SK-N-SH treated with all-trans-retinoic acid at 6 μM for 48 hours (cell line): ENCODE results near the gene COL16A1.

Experiments
- ATAC-seq: fragments of 200-7000 bp; cut with Tn5 transposase; 3 replicates; pipeline ENCODE4 v1.9.1; 2020; ENCODE audit warnings: mild to moderate bottlenecking, moderate library complexity
- ARNTL ChIP-seq: fragments of 450-650 bp; formaldehyde crosslinking; IDR thresholded peaks from 2 replicates; pipeline ENCODE4 v1.5.0; 2020; ENCODE audit warnings: low read depth, mild to moderate bottlenecking, moderate library complexity, borderline replicate concordance
- BACH2 ChIP-seq: fragments of 250-450 bp; sonication (Bioruptor Pico); IDR thresholded peaks from 2 replicates; pipeline ENCODE4 v1.9.0; 2021; ENCODE audit warnings: mild to moderate bottlenecking, borderline replicate concordance
- CSDC2 ChIP-seq: fragments of 250-450 bp; sonication (Bioruptor Pico); IDR thresholded peaks from 2 replicates; pipeline ENCODE4 v1.5.0; 2020; ENCODE audit warnings: mild to moderate bottlenecking, moderate library complexity
- GLIS3 ChIP-seq: fragments of 250-450 bp; sonication (Bioruptor Pico); IDR thresholded peaks from 2 replicates; pipeline ENCODE4 v1.5.0; 2020; ENCODE audit warnings: mild to moderate bottlenecking, moderate library complexity
- ISL1 ChIP-seq: fragments of 250-450 bp; sonication (Bioruptor Pico); IDR thresholded peaks from 2 replicates; pipeline ENCODE4 v2.1.2; 2022; ENCODE audit warnings: mild to moderate bottlenecking, moderate library complexity
- OSR1 ChIP-seq: fragments of 250-450 bp; sonication (Bioruptor Pico); IDR thresholded peaks from 2 replicates; pipeline ENCODE4 v1.8.0; 2022; ENCODE audit warnings: moderate library complexity, mild to moderate bottlenecking, inconsistent platforms
- PPARA ChIP-seq: fragments of 250-450 bp; sonication (Bioruptor Pico); IDR thresholded peaks from 2 replicates; pipeline ENCODE4 v1.5.0; 2020; ENCODE audit warnings: mild to moderate bottlenecking, borderline replicate concordance
- RARB ChIP-seq: fragments of 250-450 bp; sonication (Bioruptor Pico); IDR thresholded peaks from 2 replicates; pipeline ENCODE4 v1.8.0; 2021; ENCODE audit warnings: mild to moderate bottlenecking, moderate library complexity
- SNAI2 ChIP-seq: fragments of 250-450 bp; sonication (Bioruptor Pico); IDR thresholded peaks from 2 replicates; pipeline ENCODE4 v1.5.0; 2020; ENCODE audit warnings: mild to moderate bottlenecking, moderate library complexity
- TOX ChIP-seq: fragments of 250-450 bp; sonication (Bioruptor Pico); IDR thresholded peaks from 2 replicates; pipeline ENCODE4 v1.8.0; 2021; ENCODE audit warnings: mild to moderate bottlenecking, moderate library complexity, borderline replicate concordance
- ZFP3 ChIP-seq: fragments of 250-450 bp; sonication (Bioruptor Pico); IDR thresholded peaks from 2 replicates; pipeline ENCODE4 v1.5.0; 2020; ENCODE audit warnings: mild to moderate bottlenecking, moderate library complexity
- ZFP30 ChIP-seq: fragments of 450-650 bp; formaldehyde crosslinking; IDR thresholded peaks from 2 replicates; pipeline ENCODE4 v1.5.0; 2022; ENCODE audit warnings: mild to moderate bottlenecking, moderate library complexity
- ZNF565 ChIP-seq: fragments of 450-650 bp; formaldehyde crosslinking; conservative IDR thresholded peaks from 2 replicates; pipeline ENCODE4 v1.5.0; 2020; ENCODE audit warnings: low read depth, mild to moderate bottlenecking, moderate library complexity
- ZNF70 ChIP-seq: fragments of 450-650 bp; formaldehyde crosslinking; IDR thresholded peaks from 2 replicates; pipeline ENCODE4 v1.5.0; 2020; ENCODE audit warnings: mild to moderate bottlenecking, moderate library complexity
- ZNF8 ChIP-seq: fragments of 450-650 bp; formaldehyde crosslinking; IDR thresholded peaks from 2 replicates; pipeline ENCODE4 v1.5.0; 2020; ENCODE audit warnings: mild to moderate bottlenecking, moderate library complexity
- TF ChIP-seq, protein P1 (sequence below): fragments of 250-450 bp; sonication (Bioruptor Pico); IDR thresholded peaks from 2 replicates; pipeline ENCODE4 v1.5.1; 2021; ENCODE audit warnings: mild to moderate bottlenecking, moderate library complexity
- TF ChIP-seq, protein P2 (sequence below): fragments of 250-450 bp; sonication (Bioruptor Pico); IDR thresholded peaks from 2 replicates; pipeline ENCODE4 v1.5.0; 2020; ENCODE audit warnings: mild to moderate bottlenecking, moderate library complexity
- TF ChIP-seq, protein P3 (sequence below): fragments of 250-450 bp; sonication (Bioruptor Pico); IDR thresholded peaks from 2 replicates; pipeline ENCODE4 v1.8.0; 2020; ENCODE audit warnings: mild to moderate bottlenecking, moderate library complexity, borderline replicate concordance
- TF ChIP-seq, protein P4 (sequence below): fragments of 250-450 bp; sonication (Bioruptor Pico); IDR thresholded peaks from 2 replicates; pipeline ENCODE4 v1.5.1; 2020; ENCODE audit warnings: low read depth, mild to moderate bottlenecking, moderate library complexity

Gene COL16A1

DNA sequence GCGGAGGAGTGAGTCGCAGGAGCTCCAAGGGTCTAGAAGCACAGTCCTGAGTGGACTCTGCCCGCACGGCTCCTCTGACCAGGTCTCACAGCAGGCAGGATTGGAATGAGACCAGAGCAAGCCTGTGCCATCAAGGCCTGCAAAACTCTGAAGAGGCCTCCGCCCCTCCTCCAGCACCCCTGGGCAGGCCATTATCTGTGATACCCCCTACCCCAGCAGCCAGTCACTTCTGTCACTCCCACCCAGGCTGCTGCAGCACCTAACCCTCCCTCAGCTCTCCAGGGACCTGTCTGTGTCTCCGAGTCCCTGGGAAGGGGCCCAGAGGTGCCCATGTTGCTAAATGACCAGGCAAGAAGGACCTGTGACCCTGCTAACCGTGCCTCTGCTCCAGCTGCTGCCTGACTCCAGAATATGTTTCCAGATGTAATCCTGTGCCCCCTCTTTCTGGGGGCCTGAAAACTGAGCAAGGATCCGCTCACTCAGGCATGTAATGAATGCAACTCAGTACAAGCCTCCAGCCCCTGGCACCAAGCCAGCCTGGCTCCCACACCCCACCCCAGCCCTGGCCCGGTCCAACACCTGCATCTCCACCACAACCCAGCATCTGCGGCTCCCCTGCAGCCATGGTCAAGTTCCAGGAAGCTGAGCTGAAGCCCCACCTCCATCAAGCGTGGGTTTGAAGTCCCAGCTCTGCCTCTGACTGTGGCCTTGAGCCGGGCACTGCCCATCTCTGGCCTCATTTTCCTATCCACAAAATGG, 22.1 kb upstream of the COL16A1 start:
- TF ChIP-seq ZNF565 (CRISPR knock-in tag): no peak
- no peak for ATAC-seq

DNA sequence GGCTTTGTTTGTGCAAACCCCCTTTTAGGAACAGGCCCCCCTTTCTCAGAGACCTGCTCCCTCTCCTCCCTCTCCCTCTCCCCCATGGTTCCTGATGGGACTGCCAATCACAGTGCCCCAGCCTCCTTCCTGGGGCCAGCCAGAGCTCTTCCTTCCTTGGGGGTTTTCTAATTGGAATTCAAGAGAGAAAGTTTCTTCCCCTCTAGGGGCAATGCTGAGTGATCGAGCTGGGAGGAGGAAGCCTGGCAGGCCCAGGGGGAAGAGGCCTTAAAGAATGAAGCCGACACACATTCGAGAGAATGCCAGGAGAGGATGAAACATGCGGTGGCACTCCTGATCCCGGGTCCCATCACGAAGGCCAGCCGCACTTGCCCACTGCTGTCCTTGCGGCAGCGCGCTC, 21.3 kb upstream of the COL16A1 start:
- ATAC-seq: no peak

DNA sequence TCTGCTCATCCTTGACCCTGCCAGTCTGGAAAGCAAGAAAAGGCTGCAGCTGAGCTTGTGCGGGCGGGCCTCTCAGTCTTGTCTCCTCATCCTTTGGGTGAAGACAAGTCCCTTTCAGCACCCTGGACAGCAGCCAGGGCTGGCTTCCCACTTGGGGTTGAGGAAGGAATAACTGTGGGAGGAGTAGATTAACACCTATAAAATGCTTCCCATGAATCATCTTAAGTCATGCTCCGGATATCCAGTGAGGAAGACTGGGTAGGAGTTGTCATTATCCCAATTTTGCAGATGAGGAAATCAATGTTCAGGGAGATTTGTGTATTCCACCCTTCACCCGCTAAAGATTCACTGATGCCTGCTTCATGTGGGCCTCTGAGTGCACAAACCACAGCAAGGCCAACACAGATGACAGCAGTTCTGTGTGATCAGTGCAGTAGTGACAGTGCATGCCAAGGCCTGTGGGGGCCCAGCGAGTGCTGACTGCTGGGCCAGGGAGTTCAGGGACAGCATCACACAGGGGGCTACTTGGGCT, 20.1 kb upstream of the COL16A1 start:
- peak; percentile 51; the same call in 2 of the 3 replicates for ATAC-seq

More for the DNA sequence above, 21.3 kb upstream of the COL16A1 start:
- no peak for TF ChIP-seq SNAI2 (CRISPR knock-in tag)
- TF ChIP-seq ZNF8: no peak
- no peak for TF ChIP-seq GLIS3 (CRISPR knock-in tag)
- no peak for TF ChIP-seq ZFP30 (CRISPR knock-in tag)
- TF ChIP-seq, protein P1, sequence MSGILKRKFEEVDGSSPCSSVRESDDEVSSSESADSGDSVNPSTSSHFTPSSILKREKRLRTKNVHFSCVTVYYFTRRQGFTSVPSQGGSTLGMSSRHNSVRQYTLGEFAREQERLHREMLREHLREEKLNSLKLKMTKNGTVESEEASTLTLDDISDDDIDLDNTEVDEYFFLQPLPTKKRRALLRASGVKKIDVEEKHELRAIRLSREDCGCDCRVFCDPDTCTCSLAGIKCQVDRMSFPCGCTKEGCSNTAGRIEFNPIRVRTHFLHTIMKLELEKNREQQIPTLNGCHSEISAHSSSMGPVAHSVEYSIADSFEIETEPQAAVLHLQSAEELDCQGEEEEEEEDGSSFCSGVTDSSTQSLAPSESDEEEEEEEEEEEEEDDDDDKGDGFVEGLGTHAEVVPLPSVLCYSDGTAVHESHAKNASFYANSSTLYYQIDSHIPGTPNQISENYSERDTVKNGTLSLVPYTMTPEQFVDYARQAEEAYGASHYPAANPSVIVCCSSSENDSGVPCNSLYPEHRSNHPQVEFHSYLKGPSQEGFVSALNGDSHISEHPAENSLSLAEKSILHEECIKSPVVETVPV (CRISPR knock-in tag): no peak

DNA sequence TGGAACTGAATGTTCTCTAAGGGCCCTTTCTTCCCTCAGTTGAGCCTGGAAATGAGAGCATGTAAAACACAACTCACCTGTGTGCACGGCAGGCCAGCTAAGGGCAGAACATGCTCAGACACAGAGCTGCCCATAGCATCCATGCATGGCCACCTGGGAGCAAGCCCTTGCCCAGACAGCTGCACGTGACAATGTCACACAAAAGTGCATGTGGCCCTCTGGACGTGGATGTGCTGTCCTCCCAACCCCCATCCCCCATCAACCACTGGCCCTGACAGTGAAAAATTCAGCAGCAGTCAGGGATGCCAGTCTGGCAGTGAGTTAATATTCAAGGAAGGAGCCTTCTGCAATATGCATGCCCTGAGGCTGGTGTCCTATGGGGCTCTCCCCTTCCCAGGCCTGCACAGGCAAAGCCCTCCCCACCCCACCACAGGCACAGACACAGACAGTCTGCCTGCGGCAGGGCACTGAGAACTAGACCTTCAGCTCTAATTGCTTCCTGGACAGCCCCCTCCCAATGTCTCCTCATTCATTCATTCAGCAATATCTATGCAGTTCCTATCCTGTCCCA, 14.6 kb upstream of the COL16A1 start:
- TF ChIP-seq OSR1 (no peak), GLIS3 (CRISPR knock-in tag) (no peak), ISL1 (CRISPR knock-in tag) (no peak), ZNF70 (CRISPR knock-in tag) (no peak), ZFP3 (CRISPR knock-in tag) (no peak), SNAI2 (CRISPR knock-in tag) (no peak), RARB (no peak), ARNTL (no peak), ZFP30 (CRISPR knock-in tag) (no peak), TOX (CRISPR knock-in tag) (no peak), BACH2 (CRISPR knock-in tag) (no peak), CSDC2 (CRISPR knock-in tag) (no peak), ZNF565 (CRISPR knock-in tag) (no peak), PPARA (CRISPR knock-in tag) (no peak)
- TF ChIP-seq, protein P1 (CRISPR knock-in tag): no peak
- TF ChIP-seq, protein P2, sequence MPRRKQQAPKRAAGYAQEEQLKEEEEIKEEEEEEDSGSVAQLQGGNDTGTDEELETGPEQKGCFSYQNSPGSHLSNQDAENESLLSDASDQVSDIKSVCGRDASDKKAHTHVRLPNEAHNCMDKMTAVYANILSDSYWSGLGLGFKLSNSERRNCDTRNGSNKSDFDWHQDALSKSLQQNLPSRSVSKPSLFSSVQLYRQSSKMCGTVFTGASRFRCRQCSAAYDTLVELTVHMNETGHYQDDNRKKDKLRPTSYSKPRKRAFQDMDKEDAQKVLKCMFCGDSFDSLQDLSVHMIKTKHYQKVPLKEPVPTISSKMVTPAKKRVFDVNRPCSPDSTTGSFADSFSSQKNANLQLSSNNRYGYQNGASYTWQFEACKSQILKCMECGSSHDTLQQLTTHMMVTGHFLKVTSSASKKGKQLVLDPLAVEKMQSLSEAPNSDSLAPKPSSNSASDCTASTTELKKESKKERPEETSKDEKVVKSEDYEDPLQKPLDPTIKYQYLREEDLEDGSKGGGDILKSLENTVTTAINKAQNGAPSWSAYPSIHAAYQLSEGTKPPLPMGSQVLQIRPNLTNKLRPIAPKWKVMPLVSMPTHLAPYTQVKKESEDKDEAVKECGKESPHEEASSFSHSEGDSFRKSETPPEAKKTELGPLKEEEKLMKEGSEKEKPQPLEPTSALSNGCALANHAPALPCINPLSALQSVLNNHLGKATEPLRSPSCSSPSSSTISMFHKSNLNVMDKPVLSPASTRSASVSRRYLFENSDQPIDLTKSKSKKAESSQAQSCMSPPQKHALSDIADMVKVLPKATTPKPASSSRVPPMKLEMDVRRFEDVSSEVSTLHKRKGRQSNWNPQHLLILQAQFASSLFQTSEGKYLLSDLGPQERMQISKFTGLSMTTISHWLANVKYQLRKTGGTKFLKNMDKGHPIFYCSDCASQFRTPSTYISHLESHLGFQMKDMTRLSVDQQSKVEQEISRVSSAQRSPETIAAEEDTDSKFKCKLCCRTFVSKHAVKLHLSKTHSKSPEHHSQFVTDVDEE (CRISPR knock-in tag): no peak
- TF ChIP-seq, protein P3, sequence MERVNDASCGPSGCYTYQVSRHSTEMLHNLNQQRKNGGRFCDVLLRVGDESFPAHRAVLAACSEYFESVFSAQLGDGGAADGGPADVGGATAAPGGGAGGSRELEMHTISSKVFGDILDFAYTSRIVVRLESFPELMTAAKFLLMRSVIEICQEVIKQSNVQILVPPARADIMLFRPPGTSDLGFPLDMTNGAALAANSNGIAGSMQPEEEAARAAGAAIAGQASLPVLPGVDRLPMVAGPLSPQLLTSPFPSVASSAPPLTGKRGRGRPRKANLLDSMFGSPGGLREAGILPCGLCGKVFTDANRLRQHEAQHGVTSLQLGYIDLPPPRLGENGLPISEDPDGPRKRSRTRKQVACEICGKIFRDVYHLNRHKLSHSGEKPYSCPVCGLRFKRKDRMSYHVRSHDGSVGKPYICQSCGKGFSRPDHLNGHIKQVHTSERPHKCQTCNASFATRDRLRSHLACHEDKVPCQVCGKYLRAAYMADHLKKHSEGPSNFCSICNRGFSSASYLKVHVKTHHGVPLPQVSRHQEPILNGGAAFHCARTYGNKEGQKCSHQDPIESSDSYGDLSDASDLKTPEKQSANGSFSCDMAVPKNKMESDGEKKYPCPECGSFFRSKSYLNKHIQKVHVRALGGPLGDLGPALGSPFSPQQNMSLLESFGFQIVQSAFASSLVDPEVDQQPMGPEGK (CRISPR knock-in tag): no peak
- TF ChIP-seq, protein P4, sequence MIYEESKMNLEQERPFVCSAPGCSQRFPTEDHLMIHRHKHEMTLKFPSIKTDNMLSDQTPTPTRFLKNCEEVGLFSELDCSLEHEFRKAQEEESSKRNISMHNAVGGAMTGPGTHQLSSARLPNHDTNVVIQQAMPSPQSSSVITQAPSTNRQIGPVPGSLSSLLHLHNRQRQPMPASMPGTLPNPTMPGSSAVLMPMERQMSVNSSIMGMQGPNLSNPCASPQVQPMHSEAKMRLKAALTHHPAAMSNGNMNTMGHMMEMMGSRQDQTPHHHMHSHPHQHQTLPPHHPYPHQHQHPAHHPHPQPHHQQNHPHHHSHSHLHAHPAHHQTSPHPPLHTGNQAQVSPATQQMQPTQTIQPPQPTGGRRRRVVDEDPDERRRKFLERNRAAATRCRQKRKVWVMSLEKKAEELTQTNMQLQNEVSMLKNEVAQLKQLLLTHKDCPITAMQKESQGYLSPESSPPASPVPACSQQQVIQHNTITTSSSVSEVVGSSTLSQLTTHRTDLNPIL (CRISPR knock-in tag): no peak
- no peak for ATAC-seq

More for the DNA sequence above, 20.1 kb upstream of the COL16A1 start:
- no peak for TF ChIP-seq BACH2 (CRISPR knock-in tag)
- TF ChIP-seq CSDC2 (CRISPR knock-in tag): no peak
